ENCODE measurements around the gene MGARP.
"Not testable (repeated sequence)": the region's sequence is repeated elsewhere in the genome, so short reads cannot be mapped to it uniquely, and the experiment has no call there.

MGARP gene

DNA sequence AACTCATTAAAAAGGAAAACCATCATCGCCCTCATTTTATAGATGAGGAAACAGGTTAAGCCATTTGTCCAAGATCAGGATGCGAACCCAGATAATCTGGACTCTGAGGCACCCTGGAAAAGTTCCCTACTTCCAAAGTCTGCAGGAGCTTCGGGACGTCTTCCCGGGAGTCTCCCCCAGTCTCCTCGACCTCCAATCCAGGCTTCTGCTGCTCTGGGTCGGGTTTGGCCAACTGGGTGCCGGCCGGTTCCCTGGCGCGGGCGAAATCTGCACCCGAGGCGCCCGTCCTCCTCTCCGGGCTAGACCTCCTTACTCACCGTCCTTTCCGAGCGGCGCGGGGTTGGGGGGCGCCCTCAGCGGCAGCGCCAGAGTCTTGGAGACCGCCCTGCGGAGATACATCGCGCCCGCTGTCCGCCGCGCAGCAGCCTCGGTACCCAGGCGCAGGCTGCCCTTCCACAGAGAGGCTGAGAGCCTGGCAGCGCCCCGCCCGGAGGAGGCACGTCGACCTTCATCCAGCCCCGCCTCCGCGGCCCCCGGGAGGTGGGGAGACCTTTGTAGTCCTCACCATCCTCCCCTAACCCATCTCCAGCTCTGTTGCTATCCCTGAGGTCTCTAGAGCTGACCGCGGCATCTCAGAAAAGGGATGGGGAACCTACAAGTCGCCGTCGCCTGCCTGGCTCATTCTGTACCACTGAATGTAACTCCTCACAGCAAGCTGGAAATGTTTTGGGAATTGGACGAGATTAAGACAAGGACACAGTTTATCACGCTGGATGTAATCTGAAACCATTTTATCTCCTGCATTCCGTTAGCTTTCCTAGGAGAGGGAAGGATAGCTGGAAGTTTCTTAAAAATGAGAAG lies at the start of gene MGARP:
TSS of gene MGARP (minus strand) at position 466 of the 861 bp plus-strand sequence. CDS start at position 399, 67 bp downstream.
- no peak for FAIRE-seq

DNA sequence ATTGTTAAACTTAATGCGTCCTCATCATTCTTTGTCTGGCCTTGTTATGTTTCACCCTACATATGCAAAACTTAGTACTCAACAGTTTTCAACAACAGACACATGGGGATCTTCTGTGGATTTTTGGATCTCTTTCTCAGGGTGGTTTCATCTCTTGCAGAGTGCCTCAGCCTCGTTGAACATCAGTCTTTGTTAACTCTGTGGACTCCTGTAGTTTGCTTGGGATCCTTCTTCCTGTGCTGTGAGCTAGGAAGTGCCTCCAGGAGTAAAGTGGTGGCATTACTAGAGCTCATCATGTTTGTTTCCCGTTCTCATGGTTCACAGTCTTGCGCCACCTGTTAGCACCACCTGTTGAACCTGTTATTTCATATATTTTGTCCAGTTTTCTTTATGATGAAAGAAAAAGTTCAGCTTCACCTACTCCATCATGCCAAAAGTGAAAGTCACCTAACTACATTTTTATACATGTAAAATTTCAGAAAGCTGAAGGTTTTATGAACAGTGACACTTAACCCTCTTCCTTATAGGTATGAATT lies 49.7 kb upstream of the MGARP start:
- no peak for FAIRE-seq

DNA sequence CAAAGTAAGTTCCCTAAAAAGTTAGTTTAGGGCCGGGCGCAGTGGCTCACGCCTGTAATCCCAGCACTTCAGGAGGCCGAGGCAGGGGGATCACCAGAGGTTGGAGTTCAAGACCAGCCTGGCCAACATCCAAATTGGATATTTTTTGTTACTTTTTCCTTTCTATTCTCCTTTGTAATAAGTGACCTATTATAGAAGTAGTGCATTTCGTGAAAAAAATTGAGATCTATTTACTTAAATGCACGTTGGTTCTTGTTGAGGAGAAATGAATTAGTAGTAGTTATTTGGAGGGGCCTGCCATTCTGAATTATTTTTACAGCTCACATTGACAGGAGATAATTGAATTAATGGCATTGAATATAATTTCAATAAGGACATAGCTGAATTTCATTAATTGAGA lies 44.6 kb upstream of the MGARP start:
- FAIRE-seq = no peak

DNA sequence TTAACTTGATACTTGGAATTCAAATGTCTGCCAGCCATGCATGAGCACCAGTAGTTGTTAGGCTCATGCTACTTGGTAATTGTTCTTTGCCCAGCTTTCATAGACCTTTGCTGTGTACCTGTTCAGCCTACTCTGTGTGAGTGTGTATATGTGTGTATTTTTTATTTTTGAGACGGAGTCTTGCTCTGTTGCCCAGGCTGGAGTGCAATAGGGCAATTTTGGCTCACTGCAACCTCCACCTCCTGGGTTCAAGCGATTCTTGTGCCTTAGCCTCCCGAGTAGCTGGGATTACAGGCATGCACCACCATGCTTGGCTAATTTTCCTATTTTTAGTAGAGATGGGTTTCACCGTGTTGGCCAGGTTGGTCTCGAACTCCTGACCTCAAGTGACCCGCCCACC lies 42.5 kb upstream of the MGARP start:
- FAIRE-seq = not testable (repeated sequence)

DNA sequence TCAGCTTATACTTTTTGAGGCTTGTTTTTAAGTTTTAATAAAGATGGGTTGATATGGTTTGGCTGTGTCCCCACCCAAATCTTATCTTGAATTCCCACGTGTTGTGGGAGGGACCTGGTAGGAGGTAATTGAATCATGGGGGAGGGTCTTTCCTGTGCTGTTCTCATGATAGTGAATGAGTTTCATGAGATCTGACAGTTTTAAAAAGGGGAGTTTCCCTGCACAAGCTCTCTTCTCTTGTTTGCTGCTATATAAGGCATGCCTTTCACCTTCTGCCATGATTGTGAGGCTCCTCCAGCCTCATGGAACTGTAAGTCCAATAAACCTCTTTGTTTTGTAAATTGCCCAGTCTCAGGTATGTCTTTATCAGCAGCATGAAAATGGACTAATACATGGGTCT lies 42.0 kb upstream of the MGARP start:
- FAIRE-seq = not testable (repeated sequence)

DNA sequence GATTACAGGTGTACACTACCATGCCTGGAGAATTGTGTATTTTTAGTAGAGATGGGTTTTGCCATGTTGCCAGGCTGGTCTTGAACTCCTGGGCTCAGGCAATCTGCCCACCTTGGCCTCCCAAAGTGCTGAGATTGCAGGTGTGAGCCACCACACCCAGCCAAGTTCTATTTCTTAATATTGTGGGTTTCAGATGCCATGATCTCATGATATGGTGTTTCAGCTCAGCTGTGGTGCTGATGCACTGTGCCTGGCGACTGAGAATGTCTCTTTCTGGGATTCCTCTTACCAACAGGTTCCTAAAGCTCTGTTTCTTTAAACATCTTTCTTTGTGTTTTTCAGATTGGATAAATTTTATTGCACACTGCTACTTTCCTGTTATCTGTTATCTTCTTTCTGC lies 39.5 kb upstream of the MGARP start:
- FAIRE-seq = no peak

DNA sequence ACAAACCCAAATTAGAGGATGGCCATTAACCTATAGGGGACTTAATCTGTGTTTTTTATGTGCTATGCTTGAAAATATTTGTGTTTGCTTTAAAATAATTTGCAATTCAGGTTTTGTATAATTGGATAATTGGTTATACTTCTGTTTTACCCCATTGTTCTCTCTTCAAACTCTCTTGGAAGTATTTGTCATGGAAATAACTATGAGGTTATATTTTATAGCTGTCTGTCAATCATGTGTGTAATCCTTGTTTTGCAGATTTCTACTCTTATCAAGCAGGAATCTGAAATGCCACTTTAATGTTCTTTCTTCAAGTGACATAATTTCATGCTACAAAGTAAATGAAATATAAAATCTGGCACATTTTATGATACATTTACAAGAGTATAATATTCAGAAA lies 37.6 kb upstream of the MGARP start:
- FAIRE-seq = no peak

DNA sequence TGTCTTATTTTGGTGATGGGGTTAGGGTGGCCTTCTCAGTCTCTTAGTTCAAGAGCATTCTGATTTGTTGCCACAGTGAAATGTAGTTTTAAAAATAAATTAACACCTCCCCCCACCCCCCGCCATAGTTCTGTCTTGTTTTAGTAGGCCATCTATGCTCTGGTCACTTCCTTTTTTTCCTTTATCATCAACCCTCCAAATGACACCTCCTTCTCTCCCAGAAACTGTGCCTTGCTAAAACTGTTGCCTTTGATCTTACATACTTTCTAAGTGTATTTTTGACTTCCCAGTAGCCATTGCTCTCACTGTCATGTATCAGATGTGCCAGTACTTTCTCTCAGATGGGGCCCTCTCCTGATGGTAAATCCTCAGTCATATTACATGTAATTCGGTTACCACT lies 36.7 kb upstream of the MGARP start:
- no peak for FAIRE-seq

DNA sequence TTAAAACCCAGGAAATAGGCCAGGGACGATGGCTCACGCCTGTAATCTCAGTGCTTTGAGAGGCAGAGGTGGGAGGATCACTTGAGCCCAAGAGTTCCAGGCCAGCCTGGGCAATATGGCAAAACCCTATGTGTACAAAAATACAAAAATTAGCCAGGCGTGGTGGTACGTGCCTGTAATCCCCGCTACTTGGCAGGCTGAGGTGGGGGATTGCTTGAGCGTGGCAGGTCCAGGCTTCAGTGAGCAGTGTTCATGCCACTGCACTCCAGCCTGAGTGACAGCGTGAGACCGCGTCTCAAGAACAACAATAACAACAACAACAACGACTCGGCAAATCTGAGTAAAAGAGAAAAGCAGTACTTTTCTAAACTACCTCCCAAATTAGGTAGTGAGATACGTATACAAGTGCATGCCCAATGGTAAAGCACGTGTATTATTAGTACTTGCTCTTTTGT lies 35.2 kb upstream of the MGARP start:
- no peak for FAIRE-seq

DNA sequence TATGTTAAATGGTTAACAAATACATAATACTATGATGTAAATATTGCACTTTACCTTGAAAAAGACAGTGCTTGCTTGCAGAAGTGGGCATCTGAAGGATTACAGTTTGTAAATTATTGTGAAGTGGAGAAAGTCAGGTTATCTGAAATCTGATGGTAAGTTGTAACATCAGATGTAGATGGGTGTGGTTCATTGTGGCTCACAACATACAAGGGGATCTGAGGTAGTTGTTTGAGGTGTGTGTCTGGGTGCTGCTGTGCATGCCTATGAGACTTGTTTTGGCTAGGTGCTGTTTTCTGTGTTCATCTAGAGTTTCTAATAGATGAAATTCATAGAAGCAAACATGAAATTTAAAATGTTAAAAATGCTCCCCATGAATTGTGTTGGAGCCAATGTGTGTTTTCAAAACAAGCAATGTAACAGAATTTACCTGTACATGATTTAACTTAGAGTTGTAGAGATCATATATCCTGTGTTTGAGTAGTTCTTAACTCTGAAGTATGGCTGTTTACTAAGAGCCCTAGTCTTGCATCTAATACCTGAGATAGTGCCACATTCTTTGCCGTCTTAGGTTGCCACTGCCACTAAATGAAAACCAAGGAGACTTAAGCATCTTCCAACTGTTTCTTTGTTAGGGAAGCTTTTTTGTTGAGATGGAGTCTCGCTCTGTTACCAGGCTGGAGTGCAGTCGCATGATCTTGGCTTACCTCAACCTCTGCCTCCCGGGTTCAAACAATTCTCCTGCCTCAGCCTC lies 34.2 kb upstream of the MGARP start:
- no peak for FAIRE-seq

DNA sequence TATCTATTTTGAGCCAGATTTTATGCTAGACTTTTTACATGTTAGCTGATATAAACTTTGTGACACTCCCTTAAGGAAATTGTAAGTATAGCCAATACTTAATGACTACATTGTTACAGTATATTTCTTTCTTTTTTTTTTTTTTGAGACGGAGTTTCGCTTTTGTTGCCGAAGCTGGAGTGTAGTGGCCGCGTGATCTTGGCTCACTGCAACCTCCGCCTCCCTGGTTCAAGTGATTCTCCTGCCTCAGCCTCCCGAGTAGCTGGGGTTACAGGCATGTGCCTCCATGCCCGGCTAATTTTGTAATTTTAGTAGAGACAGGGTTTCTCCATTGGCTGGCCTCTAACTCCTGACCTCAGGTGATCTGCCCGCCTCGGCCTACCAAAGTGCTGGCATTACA lies 33.4 kb upstream of the MGARP start:
- FAIRE-seq = not testable (repeated sequence)

DNA sequence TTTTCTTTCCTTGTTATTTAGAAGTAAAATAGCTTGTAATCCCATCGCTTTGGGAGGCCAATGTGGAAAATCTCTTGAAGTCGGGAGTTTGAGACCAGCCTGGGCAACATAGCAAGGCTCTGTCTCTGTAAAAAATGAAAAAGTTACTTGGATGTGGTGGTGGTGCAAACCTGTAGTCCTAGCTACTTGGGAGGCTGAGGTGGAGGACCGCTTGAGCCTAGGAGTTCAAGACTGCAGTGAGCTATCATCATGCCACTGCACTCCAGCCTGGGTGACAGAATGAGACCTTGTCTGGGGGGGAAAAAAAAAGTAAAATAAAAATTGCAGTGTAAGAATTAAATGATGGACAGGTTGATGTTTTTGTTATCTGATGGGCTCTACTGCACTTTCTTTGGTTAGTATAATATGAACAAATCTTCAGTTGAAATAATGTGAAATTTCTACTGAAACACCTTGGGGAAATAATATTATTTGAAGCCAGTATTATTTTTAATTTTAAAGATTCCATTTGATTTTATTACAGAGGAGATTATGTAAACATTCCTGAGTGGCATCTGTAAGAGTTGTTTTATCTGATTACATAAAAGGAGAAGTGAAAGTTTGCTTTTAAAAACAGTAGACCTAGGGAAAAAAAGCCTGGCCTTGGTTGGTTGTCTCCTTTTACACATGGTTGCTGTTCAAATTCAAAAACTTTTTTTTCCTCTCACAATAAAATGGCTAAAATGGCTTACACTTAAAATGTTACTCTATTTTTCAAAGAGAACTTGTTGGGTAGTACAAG lies 32.7 kb upstream of the MGARP start:
- no peak for FAIRE-seq

DNA sequence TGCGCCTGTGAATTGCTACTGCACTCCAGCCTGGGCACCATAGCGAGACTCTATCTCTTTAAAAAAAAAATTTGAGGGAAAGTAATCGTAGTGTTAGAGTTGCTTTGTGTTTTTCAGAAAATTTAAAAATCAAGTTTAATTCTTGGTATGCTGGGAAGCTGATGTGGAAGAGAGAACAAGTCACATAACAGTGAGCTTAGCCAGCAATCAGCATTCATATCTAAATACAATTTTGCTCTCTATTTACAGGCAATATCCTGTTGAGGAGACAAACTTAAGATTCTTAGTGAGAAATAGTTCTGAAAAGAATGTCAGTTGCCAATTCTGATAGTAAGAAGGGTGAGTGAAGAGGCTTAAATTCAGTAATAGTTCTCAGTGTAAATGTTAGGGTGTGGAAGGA lies 31.9 kb upstream of the MGARP start:
- FAIRE-seq = no peak

DNA sequence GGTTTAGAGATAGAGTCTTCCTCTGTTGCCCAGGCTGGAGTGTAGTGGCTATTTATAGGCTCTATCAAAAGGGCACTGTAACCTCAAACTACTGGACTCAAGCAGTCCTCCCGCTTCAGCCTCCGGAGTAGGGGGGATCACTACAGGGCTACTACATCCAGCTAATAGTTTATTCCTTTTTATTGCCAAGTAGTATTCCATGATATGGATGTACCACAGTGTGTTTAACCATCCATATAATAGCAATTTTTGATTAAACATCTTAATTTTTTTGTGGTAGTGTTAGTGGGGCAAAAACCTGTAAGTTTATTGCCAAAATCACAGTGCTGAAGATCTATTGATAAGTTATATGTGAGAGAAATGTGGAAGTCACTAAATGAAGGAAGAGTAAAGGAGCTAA lies 24.9 kb upstream of the MGARP start:
- FAIRE-seq = no peak

DNA sequence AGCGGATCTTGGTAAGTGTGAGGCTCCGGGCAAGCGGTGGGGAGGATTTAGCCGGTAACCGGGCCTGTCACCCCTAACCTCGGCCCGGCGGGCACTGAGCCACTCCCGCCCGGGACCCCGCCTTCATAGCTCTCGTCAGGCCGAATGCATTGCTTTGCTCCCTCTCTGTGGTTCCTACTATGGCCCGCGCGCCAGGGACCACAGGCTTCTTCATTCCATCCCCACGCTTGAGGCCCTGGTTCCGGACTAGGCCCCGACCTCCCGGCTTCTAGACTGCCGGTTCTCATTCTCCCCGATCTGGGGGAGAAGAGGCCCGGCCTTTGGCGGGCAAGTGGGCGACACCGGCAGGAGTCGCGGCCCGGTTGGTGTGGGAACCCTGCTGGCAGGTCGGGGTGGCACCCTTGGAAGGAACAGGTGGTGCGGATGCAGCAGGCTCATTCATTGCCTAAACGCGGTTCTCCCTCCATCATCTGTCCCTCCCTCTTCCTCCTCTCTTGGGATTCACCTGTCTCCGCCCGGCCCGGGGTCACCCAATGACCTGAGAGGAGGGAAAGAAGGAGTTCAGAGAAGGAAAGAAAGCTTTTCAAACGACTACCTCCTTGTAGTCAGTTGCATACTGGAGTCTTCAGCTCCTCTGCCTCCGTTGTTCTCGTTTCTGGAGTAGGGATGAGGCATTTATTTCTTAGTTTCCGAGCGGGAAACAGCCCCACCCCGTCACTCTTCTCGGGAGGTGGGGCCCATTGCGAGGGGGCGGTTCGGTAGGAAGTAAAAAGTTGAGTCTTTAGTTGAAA lies 22.0 kb upstream of the MGARP start, which contains the start of gene NDUFC1:
TSS of gene NDUFC1 (minus strand) at position 657 of the 791 bp plus-strand sequence. CDS start 6,679 bp downstream, outside the sequence.
- no peak for FAIRE-seq

DNA sequence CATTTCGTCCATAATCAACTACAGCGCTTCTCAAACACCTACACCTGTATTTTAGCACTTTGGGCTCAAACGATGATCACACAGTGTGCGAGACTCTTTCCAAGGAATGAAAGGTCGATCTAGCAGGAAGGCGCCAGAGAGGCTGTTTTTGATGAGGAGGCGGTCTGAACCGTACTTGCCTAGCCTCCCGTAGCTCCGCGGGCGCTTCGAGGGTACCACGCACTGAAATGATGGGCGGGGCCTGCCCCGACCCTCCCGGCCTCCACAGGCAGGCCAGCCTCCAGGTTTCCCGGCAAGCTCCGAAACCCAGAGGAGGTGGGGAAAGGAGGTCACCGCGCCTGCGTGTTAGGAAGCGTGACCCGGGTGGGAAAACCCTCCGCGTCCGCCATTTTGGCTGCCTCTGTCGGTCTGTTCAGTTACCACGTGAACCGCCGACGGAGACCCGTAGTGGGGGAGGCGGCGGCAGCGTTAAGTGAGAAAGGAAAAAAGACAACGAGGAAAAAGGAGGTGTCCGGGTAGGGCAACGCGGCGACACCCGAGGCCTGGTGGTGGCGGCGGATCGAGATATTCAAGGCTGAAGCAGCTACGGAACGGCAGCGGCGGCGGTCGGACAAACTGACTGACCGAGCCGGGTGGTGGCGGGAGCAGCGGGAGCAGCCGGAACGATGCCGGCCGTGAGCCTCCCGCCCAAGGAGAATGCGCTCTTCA lies 21.2 kb upstream of the MGARP start, which contains the start of gene NAA15:
TSS of gene NAA15 (plus strand) at position 393 of the 708 bp plus-strand sequence. CDS start at position 666, 273 bp downstream.
- no peak for FAIRE-seq

DNA sequence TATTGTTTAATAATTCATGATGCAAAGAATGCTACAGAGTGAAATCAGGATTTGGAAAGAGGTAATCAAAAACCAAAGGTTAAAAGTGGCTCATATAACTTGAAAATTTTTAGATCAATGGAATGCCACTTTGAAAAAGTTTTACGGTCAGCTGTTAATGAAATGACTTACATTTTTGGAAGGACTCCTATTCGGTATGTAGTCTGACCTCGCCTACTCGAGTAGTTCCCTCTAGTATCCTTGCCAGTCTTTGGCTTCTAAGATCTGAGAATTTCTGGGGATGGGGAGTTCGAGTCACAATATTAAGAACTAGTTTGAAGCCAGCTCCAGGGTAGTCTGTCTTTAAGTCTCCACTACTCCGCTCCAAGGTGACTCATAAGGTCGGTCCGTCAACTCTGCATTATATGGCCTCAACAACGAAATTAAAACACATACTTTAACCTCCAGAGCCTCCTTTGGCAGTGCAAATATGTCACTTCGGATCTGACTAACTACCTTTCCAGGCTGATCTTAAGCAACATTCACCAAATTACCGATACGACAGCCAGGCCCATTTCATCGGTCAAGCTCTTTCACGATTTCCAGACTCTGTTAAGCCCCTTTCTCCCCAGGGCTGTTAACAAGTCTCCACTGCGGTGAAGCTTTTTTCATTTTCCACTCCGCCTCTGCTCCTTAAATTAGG lies 20.5 kb upstream of the MGARP start:
- no peak for FAIRE-seq

DNA sequence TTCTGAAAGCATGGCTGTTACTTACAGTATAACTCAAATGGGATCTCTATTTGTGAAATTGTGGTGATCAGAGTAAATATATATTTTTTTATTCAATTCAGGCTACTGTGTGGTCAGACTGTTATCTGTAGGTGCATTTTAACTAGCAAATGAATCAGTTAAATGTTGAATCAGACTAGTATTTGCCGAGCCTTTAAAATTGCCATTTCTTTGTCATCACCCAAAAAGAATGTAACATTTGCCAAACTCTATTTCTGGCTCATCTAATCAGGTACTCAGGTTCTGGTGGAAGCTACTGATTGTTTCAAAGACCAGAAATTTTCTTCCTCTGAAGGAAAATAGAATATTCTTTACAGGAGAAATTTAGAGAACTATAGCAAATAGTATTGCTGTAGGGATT lies 19.5 kb upstream of the MGARP start:
- FAIRE-seq = no peak

DNA sequence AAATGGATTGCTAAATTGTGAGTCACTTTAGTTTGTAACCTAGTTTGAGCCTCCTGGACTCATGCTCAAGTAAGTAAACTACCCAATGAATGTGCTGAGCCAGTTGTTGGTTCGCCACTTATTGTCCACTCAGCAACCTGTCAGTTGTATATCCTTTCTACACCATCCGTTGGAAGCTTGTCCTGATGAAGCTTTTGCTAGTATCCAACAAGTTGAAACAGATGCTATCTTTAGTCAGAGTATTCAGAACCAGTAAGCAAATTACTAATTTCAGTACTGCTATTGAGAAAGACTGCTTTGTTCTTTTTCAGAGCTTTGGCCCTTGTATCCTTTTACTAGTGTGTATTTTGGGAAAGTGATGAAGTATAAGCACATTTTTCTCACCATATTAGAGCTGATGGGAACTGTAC lies 17.0 kb upstream of the MGARP start:
- FAIRE-seq = no peak

DNA sequence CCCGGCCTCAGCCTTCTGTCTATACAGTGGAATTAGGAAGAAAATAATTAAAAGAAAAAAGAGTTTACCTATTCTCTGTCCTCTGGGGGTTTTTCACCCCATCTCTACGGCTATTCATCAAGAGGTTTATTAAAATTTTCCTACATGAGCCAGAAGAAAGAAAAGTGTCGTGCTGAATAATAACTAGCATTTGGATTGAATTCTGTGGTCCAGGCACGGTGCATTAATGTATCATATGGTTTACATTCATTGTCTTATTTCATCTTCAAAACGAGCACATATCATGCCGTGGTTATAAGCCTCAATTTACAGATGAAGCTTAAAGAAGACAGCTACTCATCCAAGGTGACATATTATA lies 15.9 kb upstream of the MGARP start:
- FAIRE-seq = no peak
